ENCODE data around the gene PLEKHG4.
A peak's percentile ranks its signal among the peaks of the same experiment; 100 is the strongest.

The PLEKHG4 gene

GRCh38 chr16:67243481-67243880 is 35.9 kb upstream of the PLEKHG4 start:
- DNase-seq (ENCODE audit: low read depth, low spot score): no peak
- H3K4me3 ChIP-seq (ENCODE audit: low read length): no peak overlapping the region

GRCh38 chr16:67244387-67245185 is 34.7 kb upstream of the PLEKHG4 start:
- peak; percentile 74 for DNase-seq (ENCODE audit: low read depth, low spot score)
- H3K4me3 ChIP-seq (ENCODE audit: low read length): peak overlapping the region; percentile 21

- no peak for DNase-seq (ENCODE audit: low read depth, low spot score)
- H3K4me3 ChIP-seq (ENCODE audit: low read length): no peak overlapping the region
Observed at GRCh38 chr16:67245186-67245585, 34.1 kb upstream of the PLEKHG4 start.

GRCh38 chr16:67245674-67246080 is 33.7 kb upstream of the PLEKHG4 start:
- H3K4me3 ChIP-seq (ENCODE audit: low read length): no peak overlapping the region
- DNase-seq (ENCODE audit: low read depth, low spot score): no peak

GRCh38 chr16:67246081-67246755 is 33.1 kb upstream of the PLEKHG4 start:
- peak overlapping the region; percentile 78 for H3K4me3 ChIP-seq (ENCODE audit: low read length)
- no peak for DNase-seq (ENCODE audit: low read depth, low spot score)

- DNase-seq (ENCODE audit: low read depth, low spot score): no peak
Observed at GRCh38 chr16:67246756-67247191, 32.6 kb upstream of the PLEKHG4 start.

GRCh38 chr16:67247192-67248072 is 31.9 kb upstream of the PLEKHG4 start, which contains the start of gene FHOD1:
TSS of gene FHOD1 (minus strand) at chr16:67247481. CDS start at chr16:67247410, 71 bp downstream.
- H3K4me3 ChIP-seq (ENCODE audit: low read length): peak within 1 kb of the TSS; percentile 78
- peak; percentile 92 for DNase-seq (ENCODE audit: low read depth, low spot score)

More at GRCh38 chr16:67246756-67247191, 32.6 kb upstream of the PLEKHG4 start:
- H3K4me3 ChIP-seq (ENCODE audit: low read length): peak overlapping the region; percentile 78

GRCh38 chr16:67248073-67248400 is 31.3 kb upstream of the PLEKHG4 start:
- DNase-seq (ENCODE audit: low read depth, low spot score): no peak
- peak overlapping the region; percentile 78 for H3K4me3 ChIP-seq (ENCODE audit: low read length)

GRCh38 chr16:67248401-67249177 is 30.7 kb upstream of the PLEKHG4 start, which contains the start of gene SLC9A5:
TSS of gene SLC9A5 (plus strand) at chr16:67248979. CDS start at chr16:67249015, 36 bp downstream.
- no peak for DNase-seq (ENCODE audit: low read depth, low spot score)

GRCh38 chr16:67249178-67250044 is 29.9 kb upstream of the PLEKHG4 start:
- no peak for DNase-seq (ENCODE audit: low read depth, low spot score)
- peak overlapping the region; percentile 18 for H3K4me3 ChIP-seq (ENCODE audit: low read length)

More at GRCh38 chr16:67248401-67249177, 30.7 kb upstream of the PLEKHG4 start, which contains the start of gene SLC9A5:
- peak within 1 kb of the TSS; percentile 78 for H3K4me3 ChIP-seq (ENCODE audit: low read length)

- no peak for DNase-seq (ENCODE audit: low read depth, low spot score)
- H3K4me3 ChIP-seq (ENCODE audit: low read length): no peak overlapping the region
Observed at GRCh38 chr16:67250045-67250327, 29.3 kb upstream of the PLEKHG4 start.

GRCh38 chr16:67252609-67253497 is 26.5 kb upstream of the PLEKHG4 start:
- H3K4me3 ChIP-seq (ENCODE audit: low read length): no peak overlapping the region
- DNase-seq (ENCODE audit: low read depth, low spot score): no peak

GRCh38 chr16:67254801-67255552 is 24.4 kb upstream of the PLEKHG4 start:
- no peak for DNase-seq (ENCODE audit: low read depth, low spot score)

GRCh38 chr16:67255553-67256221 is 23.6 kb upstream of the PLEKHG4 start:
- no peak overlapping the region for H3K4me3 ChIP-seq (ENCODE audit: low read length)

More at GRCh38 chr16:67254801-67255552, 24.4 kb upstream of the PLEKHG4 start:
- H3K4me3 ChIP-seq (ENCODE audit: low read length): no peak overlapping the region

GRCh38 chr16:67256701-67257230 is 22.6 kb upstream of the PLEKHG4 start:
- H3K4me3 ChIP-seq (ENCODE audit: low read length): no peak overlapping the region
- no peak for DNase-seq (ENCODE audit: low read depth, low spot score)

More at GRCh38 chr16:67255553-67256221, 23.6 kb upstream of the PLEKHG4 start:
- DNase-seq (ENCODE audit: low read depth, low spot score): no peak
